ACC112 (cell line): ENCODE results near the gene RFX2.
A peak's percentile ranks its signal among the peaks of the same experiment; 100 is the strongest.

Experiments used
- H2AFZ ChIP-seq: fragments of 200-600 bp; sonication (generic); one replicate; pipeline ENCODE4 v1.6.0; 2017; ENCODE audit warnings: antibody characterized with exemption, low read length; ENCODE audit not compliant: unreplicated experiment
- H3K27ac ChIP-seq: fragments of 200-600 bp; sonication (generic); 2 replicates; pipeline ENCODE4 v1.5.1; 2014; ENCODE audit warnings: low read depth, mild to moderate bottlenecking, antibody characterized with exemption, low read length, moderate library complexity
- H3K27me3 ChIP-seq: fragments of 200-600 bp; sonication (generic); 2 replicates; pipeline ENCODE4 v1.6.1; 2014; ENCODE audit warnings: mild to moderate bottlenecking, antibody characterized with exemption, low read length, moderate library complexity, mixed read lengths; ENCODE audit not compliant: insufficient read depth
- H3K36me3 ChIP-seq: fragments of 200-600 bp; sonication (generic); 2 replicates; pipeline ENCODE4 v1.6.1; 2016; ENCODE audit warnings: mild to moderate bottlenecking, antibody characterized with exemption, low read length, moderate library complexity, mixed read lengths; ENCODE audit not compliant: insufficient read depth
- H3K4me1 ChIP-seq: fragments of 200-600 bp; sonication (generic); one replicate; pipeline ENCODE4 v1.6.1; 2016; ENCODE audit warnings: low read length, mixed read lengths; ENCODE audit not compliant: insufficient read depth, unreplicated experiment, control insufficient read depth
- H3K4me3 ChIP-seq: fragments of 200-600 bp; sonication (generic); 2 replicates; pipeline ENCODE4 v1.5.1; 2014; ENCODE audit warnings: mild to moderate bottlenecking, low read depth, low read length
- H3K79me2 ChIP-seq: fragments of 200-600 bp; sonication (generic); one replicate; pipeline ENCODE4 v1.6.0; 2016; ENCODE audit warnings: low read length; ENCODE audit not compliant: control insufficient read depth, unreplicated experiment, insufficient read depth

Gene RFX2

DNA sequence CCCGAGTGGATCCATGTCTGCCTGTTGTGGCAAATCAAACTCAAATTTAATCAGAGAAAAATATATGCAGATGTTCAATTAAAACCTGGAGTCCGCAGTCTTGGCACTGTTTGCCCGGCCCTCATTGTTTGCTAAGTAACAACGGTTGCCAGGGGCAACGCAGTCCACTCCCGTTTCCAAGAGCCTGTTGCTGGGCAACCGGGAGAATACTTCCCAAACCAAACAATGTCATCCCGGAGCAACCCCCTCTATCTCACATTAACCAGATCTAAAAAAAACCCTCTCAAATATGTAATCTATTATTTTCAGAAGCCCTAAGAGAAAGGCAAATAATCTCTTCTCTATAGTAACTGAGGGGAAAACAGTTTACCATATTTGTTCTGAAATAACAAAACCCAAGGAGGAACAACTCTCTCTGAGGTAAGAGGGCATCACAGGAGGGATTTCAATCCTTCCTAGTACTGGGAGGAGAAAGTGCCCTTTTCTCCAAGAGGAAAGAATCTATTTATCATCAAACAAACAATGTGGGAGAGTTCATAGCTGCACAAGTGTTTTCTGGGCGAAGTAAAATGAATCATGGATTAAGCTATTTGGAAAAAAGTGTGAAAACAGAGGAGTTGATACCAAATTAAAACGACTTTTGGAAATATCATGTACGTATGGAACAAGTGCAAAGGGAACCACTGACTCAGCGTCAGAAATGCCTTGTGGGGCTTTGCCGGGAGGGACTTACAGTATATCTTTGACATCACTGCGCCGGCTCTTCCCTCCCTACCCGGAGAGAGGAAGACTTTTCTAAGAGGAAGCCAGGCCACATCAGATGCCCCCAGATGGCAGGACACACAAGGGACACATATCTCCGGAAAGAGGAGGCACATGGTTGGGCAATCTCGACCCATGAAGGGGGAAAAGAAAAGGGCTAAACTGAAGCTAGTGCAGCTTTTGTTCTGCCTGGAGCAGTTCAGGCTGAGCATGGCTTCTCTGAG, 43.3 kb downstream of the RFX2 start:
- peaks cover 37% of the 10 kb centered on the region for H3K4me1 ChIP-seq
- no peaks in the 10 kb centered on the region for H3K36me3 ChIP-seq
- H3K4me3 ChIP-seq, result no peak overlapping the region
- peaks cover 2% of the 10 kb centered on the region for H3K79me2 ChIP-seq
- H3K27ac ChIP-seq, result peak overlapping the region; percentile 91
- no peaks in the 10 kb centered on the region for H3K27me3 ChIP-seq
- H2AFZ ChIP-seq, result no peak overlapping the region

DNA sequence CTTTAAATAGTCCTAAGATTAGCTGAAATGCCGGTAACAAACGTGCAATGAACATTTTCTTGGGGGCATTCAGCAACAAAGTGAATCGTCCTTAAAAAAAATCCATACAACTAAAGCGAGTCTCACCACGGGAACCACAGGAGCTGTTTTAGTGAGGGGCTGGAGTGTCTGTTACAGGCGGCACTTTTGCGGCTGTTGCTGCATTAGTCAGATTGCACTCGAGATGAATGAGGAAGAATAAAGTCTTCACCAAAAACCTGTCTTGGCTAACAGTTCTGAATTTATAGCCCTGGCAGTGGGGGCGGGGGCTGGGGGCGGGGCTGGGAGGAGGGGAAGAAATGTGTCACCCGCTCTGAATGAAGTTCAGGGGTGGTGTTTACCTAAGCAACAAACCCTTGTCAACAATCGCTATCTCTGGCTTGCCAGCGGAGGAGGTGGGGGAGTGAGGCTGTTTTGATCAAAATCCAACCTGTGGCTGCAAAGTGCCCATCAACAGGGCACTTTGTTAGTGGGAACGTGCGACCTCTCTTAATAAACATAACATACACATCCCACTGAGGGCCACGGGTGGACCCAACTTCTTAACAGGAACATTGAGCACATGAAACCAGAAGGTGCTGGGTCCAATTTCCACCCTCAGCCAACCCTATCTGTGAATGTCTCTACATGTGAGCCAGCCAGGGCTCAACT, 44.5 kb downstream of the RFX2 start:
- H3K27ac ChIP-seq, result peak overlapping the region; percentile 91
- no peak overlapping the region for H3K4me3 ChIP-seq
- peaks cover 26% of the 10 kb centered on the region for H3K4me1 ChIP-seq
- H3K36me3 ChIP-seq, result no peaks in the 10 kb centered on the region
- H3K79me2 ChIP-seq, result peaks cover 2% of the 10 kb centered on the region
- no peaks in the 10 kb centered on the region for H3K27me3 ChIP-seq
- H2AFZ ChIP-seq, result no peak overlapping the region

DNA sequence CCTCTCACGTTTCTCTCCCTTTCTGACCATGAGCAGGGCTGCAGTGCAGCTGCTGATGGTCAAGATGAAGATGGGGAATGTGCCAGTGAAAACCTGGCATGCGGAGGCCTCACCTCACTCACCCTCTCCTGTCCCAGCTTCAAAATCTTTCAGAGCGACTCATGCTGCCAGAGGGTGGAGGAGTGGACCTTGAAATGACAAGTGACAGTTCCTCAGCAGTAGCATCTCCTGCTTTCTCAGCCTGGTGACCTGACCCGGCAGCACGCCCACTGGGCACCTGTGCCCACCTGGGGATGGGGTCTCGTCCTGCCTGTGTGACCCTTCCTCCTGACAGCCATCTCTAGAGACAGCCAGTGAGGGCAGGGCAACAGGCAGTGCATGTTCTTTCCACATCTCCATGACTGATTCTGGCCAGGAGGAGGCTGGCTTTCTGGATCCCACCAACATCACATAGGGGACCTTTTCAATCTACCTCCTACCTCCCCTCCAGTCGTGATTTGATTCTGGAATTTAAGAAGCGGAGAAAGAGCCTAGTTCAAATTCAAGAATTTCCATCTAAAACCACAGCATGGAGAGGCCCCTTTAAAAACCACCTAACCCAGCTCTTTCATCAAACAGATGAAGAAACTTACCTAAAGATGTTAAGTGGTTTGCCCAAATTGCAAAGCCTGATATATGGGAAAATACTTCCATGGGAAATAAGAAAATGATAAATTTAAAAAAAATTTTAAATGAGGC, 45.8 kb downstream of the RFX2 start:
- Histone ChIP-seq H3K36me3 (no peaks in the 10 kb centered on the region), H3K4me3 (no peak overlapping the region), H2AFZ (no peak overlapping the region), H3K79me2 (peaks cover 2% of the 10 kb centered on the region), H3K27me3 (no peaks in the 10 kb centered on the region), H3K4me1 (peaks cover 23% of the 10 kb centered on the region), H3K27ac (no peak overlapping the region)

DNA sequence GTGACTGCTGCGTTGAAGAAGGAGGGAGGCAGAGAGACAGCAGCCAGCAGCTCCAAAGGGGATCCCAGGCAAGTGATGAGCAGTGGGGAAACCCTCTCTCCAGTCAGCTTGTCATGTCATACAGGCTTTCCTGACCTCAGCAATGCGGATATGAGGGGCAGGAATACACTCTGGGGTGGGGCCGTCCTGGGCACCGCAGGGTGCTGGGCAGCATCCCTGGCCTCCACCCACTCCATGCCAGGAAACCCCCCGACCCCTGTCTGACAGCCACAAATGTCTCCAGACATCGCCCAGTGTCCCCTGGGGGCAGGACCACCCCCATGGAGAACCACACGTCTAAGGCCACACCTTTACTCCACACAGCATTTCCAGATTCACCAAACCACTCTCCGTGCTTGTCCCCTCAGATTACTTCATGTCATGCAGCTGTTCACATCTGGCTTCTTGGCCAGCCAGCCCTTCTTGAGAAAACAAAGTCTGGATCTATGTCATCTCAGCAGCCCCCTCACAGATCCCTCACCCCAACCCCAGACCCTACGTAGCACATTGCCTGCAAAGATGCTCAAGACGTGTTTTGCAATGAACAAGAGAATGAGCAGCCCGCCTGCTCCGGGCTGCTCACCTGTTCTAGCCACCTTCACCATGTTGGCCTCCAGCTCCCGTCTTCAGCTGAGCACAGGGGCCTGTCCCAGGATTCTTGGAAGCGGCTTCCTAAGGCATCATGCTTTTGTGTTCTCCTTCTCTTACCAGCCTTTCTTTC, 46.5 kb downstream of the RFX2 start:
- H3K27me3 ChIP-seq, result no peaks in the 10 kb centered on the region
- H3K27ac ChIP-seq, result no peak overlapping the region
- peaks cover 23% of the 10 kb centered on the region for H3K4me1 ChIP-seq
- no peak overlapping the region for H2AFZ ChIP-seq
- H3K36me3 ChIP-seq, result no peaks in the 10 kb centered on the region
- no peak overlapping the region for H3K4me3 ChIP-seq
- peaks cover 2% of the 10 kb centered on the region for H3K79me2 ChIP-seq

DNA sequence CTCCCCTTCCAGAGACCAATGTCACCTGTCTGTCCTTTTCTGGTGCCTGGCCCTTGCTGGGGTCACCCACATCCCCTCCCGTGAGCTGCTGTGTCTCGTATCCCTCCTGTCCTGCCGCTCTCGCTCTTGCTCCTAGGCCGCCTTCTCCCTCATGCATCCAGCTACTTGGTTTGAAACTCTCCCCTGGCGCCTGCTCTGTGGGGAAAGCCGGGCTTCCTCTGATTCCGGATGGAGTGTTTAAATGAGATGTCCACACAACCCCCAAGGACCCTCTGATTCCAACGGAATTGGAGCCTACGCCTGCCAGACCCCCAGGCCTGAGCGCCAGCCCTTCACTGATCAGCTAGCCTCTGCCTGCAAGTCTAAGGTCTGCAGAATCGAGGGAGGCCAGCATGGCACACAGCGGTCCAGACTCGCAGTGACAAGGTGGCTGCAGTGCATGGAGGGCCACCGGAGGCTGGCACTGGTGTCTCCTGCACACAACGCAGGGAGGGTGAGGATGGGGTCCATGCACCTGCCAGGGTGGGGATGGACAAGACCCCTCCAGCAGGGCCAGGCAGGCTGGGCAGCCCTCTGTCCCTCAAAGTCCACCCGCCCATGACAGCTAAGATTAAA, 47.2 kb downstream of the RFX2 start:
- Histone ChIP-seq H3K27me3 (no peaks in the 10 kb centered on the region), H3K27ac (no peak overlapping the region), H2AFZ (no peak overlapping the region), H3K79me2 (peaks cover 2% of the 10 kb centered on the region), H3K4me1 (peaks cover 24% of the 10 kb centered on the region), H3K36me3 (no peaks in the 10 kb centered on the region), H3K4me3 (no peak overlapping the region)

DNA sequence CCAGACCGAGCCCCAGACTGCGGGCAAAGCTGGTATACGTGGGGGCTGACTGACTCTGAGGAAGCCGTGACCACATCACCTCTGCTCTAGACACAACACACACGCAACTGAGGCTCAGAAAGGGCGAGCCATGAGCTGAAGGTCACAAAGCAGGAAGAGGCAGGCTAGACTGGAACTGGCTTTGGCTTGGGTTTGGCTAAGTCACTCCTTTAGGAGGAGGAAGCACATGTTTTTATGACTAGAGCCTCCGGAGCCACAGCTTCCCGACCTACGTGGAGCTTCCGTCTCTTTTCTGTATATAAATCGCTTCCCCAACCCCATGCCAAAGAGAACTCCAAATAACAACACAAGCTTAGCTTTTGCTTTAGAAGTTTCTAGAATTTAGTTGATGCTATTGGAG, 48.0 kb downstream of the RFX2 start:
- peaks cover 2% of the 10 kb centered on the region for H3K79me2 ChIP-seq
- no peaks in the 10 kb centered on the region for H3K36me3 ChIP-seq
- H3K4me1 ChIP-seq, result peaks cover 27% of the 10 kb centered on the region
- H3K27ac ChIP-seq, result no peak overlapping the region
- no peak overlapping the region for H3K4me3 ChIP-seq
- no peaks in the 10 kb centered on the region for H3K27me3 ChIP-seq
- H2AFZ ChIP-seq, result no peak overlapping the region

DNA sequence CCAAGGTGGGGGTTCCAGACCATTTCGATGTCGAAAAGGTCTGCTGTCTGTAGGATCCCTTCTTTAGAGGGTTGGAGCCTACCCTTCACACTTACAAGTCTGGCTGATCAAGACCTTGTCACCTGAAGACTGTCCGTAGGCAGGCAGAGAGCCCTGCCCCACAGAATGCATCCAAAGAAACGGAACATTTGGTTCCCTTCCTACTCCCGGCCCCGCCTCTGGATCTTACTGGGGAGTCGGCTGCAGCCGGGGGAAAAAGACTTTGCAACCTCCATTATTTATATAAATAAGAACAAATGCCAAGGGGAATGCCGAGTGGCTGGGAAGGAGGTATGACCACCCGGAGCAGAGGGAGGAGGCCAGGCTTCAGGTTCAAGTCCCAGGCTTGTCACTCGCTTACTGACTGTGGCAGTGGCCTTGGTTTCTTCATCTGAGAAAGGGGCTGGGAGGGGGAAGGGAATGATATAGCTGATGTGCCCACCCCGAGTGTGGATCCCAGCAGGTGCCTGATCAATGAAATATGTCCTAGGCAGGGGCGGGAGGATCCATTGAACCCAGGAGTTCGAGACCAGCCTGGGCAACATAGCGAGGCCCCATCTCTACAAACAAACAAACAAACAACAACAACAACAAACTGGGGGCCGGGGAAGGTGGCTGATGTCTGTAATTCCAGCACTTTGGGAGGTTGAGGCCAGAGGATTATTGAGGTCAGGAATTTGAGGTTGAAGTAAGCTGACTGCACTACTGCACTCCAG, 48.7 kb downstream of the RFX2 start:
- H3K4me1 ChIP-seq, result peaks cover 25% of the 10 kb centered on the region

DNA sequence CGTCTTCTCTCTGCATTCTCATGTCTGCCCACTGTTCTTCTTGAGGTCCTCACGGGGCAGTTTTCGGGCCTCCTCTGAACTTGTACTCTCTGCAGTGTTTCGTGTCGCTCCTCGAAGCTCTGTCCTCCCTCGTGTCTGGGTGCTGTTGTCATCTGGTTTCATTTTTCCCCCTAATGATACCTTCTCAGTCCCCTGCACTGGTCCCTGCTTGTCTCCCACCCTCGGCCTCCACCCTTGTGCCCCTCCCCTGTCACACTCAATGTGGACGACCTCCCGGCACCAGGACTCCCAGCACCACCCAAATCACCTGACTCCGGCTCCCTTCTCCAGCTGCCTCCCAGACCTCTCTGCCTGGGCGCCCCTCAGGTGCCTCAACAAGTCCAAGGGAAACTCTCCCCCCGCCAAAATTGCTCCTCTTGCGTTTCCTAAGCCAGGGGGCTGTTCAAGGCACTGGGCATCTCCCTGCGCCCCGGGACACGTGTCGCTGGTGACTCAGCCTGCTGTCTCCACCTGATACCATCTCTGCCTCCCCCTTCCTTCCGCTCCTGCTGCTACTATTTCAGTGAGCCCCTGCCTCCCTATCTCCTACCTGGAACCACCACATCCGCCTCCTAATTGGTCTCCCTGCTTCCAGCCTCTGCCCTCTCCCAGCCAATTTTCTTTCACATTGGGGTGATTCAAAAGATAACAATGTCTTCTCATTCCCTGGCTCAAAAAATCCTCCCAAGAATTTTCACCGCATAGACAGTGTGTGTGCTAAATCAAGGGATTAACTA, 49.5 kb downstream of the RFX2 start:
- Histone ChIP-seq H3K79me2 (peaks cover 3% of the 10 kb centered on the region), H3K36me3 (no peaks in the 10 kb centered on the region), H3K27ac (no peak overlapping the region), H3K4me1 (peaks cover 23% of the 10 kb centered on the region), H3K4me3 (no peak overlapping the region), H2AFZ (no peak overlapping the region), H3K27me3 (no peaks in the 10 kb centered on the region)

More for the DNA sequence above, 48.7 kb downstream of the RFX2 start:
- no peaks in the 10 kb centered on the region for H3K79me2 ChIP-seq
- no peak overlapping the region for H3K27ac ChIP-seq
- no peak overlapping the region for H2AFZ ChIP-seq
- no peaks in the 10 kb centered on the region for H3K27me3 ChIP-seq
- H3K4me3 ChIP-seq, result no peak overlapping the region
- H3K36me3 ChIP-seq, result no peaks in the 10 kb centered on the region
